KBM-7 (cell line): ENCODE data around the gene HSPA5.
"Not testable (repeated sequence)": the region's sequence is repeated elsewhere in the genome, so short reads cannot be mapped to it uniquely, and the experiment has no call there.

Source experiments
- DNase-seq: peaks from one replicate; pipeline ENCODE4 v3.0.0-alpha.2; 2015
- in situ Hi-C: fragments of 300-500 bp; cut with MboI; formaldehyde crosslinking; loops from 2 replicates; pipeline ENCODE4 v1.14.3; 2020; ENCODE audit warnings: low sequenced_read_pairs, low pct_unique_long_range_greater_than_20kb, mixed read lengths

HSPA5 gene

GRCh38 chr9:125254231-125254630, 13.1 kb upstream of the HSPA5 start:
- in situ Hi-C loops, result no loop called here
- DNase-seq, result no peak

DNA sequence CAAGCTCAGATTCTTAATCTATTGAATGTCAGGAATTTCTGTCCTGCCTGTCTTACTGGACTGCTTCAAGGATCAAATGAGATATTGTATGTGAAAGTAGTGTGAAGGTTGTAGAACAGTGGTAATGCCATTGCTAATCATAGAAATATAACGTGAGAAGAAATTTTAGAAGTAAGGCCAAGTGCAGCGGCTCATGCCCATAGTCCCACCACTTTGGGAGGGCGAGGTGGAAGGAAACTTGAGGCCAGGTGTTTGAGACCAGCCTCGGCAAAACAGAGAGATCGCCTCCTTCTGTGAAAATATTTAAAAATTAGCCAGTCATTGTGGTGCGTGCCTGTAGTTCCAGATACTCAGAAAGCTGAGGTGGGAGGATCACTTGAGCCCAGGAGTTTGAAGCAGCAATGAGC, 5.1 kb upstream of the HSPA5 start:
- in situ Hi-C loops, result no loop called here
- no peak for DNase-seq

GRCh38 chr9:125243792-125244260, 2.7 kb upstream of the HSPA5 start:
- DNase-seq, result no peak
- in situ Hi-C loops, result no loop called here

DNA sequence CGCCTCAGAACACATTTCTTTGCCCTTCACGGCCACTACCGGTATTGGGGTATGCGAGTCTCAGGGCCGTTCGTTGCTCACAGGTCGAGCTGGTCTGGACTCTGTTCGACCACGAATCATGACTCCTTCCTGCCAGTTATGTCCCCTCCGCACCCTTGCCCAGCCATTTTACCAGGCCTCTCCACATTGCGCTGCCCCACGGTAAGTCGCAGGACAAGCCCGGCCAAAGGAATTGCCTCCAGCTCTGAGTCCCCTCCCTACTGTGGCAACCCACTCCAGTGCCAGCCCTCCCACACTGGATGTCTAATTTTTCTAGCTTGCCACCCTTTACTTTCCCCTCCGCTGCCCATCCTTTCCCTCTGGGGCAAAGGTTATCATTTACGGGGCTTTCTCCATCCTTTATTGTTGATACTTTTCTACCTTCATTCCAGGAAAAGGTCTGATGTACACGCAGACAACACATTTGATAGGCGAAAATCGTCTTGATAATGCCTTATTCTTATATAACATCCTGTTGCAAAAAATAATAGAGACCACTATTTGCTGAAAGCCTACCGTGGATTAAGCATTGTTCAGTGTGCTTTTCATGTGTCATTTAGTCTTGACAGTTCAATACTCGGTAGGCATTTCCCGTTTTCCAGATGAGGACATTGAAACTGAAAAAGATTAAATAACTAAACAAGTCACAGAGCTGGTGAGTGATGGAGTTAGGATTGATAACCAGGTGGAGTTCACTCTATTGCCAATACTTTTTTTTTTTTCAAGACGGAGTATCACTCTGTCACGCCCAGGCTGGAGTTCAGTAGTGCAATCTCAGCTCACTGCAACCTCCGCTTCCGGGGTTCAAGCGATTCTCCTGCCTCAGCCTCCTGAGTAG, 958 bp upstream of the HSPA5 start:
- no peak for DNase-seq
- in situ Hi-C loops, result no loop called here

DNA sequence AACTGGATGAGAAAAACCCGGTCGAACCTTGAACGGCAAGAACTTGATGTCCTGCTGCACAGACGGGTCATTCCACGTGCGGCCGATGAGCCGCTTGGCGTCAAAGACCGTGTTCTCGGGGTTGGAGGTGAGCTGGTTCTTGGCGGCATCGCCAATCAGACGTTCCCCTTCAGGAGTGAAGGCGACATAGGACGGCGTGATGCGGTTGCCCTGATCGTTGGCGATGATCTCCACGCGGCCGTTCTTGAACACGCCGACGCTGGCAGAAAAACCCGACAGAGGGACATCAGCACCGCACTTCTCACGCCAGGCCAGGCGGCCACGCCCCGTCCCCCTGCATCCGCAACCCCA, 519 bp downstream of the HSPA5 start:
- DNase-seq, result no peak
- in situ Hi-C loops, result no loop called here

GRCh38 chr9:125239631-125240597, 1.2 kb downstream of the HSPA5 start:
- in situ Hi-C loops, result no loop called here
- no peak for DNase-seq

GRCh38 chr9:125238915-125239446, 2.2 kb downstream of the HSPA5 start:
- in situ Hi-C loops, result no loop called here
- no peak for DNase-seq

- in situ Hi-C loops, result no loop called here
- no peak for DNase-seq
These were observed 2.8 kb downstream of the HSPA5 start for GRCh38 chr9:125238127-125238914.

GRCh38 chr9:125236520-125237159, 4.5 kb downstream of the HSPA5 start:
- in situ Hi-C loops, DNase-seq: not testable (repeated sequence)

- in situ Hi-C loops, result no loop called here
- DNase-seq, result no peak
These were observed 5.2 kb downstream of the HSPA5 start for GRCh38 chr9:125235804-125236519.

DNA sequence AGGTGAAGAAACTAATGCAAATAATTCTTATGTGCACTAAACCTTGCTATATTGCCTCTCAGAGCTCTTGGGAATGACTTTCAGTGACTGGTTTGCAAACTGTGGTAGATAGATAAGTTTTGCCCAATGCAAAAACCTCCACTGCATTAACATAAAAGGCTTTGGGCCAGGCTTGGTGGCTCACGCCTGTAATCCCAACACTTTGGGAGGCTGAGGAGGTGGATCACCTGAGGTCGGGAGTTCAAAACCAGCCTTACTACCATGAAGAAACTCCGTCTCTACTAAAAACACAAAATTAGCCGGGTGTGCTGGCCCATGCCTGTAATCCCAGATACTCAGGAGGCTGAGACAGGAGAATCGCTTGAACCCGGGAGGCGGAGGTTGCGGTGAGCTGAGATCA, 7.0 kb downstream of the HSPA5 start:
- in situ Hi-C loops, DNase-seq: not testable (repeated sequence)

DNA sequence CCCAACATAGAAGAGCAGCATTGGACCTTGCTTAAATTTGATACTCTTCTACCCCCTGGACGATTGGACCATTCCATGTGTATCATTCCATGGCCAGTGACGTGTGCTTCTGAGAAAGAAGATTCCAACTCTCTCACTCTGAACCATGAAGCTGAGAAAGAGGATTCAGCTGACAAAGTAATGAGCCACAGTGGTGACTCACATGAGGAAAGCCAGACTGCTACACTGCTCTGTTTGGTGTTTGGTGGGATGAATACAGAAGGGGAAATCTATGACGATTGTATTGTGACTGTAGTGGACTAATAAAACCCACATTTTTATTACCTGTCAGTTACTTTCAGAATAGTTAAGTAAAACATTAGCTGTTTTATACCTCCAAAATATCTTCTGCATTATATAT, 7.5 kb downstream of the HSPA5 start:
- no peak for DNase-seq
- in situ Hi-C loops, result no loop called here

GRCh38 chr9:125227761-125228160, 13.4 kb downstream of the HSPA5 start:
- no peak for DNase-seq
- in situ Hi-C loops, result no loop called here

DNA sequence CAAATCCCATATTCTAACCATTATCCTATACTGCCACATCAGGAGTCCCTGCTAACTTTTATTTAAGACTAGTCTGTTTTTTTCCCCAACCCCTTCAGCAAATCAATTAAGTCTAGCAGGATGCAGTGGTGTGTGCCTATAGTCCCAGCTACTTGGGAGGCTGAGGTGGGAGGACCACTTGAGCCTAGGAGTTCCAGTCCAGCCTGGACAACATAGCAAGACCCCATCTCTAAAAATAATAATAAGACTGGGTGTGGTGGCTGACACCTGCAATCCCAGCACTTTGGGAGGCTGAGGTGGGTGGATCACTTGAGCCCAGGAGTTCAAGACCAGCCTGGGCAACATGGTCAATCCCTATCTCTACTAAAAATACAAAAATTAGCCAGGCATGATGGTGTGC, 16.3 kb downstream of the HSPA5 start:
- DNase-seq, in situ Hi-C loops: not testable (repeated sequence)

GRCh38 chr9:125218621-125219020, 22.5 kb downstream of the HSPA5 start:
- in situ Hi-C loops, result no loop called here
- DNase-seq, result no peak

DNA sequence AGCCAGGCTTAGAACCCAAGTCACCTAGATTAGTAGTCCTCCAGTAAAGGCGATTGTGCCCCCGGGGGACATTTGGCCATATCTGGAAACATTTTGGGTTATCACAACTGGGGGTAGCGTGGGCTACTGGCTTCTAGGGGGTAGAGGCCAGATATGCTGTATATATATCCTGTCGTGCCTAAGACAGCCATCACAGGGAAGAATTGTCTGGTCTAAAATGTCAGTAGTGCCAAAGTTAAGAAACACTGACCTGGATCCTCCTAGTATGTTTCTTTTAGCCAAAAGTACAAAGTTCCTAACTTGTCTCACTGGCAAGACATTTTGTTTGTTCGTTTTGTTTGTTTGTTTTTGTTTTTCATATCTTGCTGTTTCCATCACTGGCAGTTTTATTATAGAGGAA, 27.0 kb downstream of the HSPA5 start:
- in situ Hi-C loops, result no loop called here
- no peak for DNase-seq

DNA sequence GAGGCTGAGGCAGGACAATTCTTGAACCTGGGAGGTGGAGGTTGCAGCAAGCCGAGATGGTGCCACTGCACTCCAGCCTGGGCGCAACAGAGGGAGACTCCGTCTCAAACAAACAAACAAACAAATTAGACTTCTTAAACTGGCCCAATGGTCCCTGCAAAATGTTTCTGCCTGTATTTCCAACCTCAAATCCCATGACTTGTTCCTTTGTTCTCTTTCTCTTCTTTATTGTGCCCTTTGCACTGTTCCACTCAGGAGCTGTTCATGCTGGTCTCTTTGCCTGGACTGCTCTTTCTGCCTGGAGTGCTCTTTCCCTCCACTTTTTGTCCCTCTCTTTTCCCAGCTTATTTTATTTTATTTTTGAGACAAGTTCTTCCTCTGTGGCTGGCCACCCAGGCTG, 36.7 kb downstream of the HSPA5 start:
- in situ Hi-C loops, result no loop called here
- DNase-seq, result no peak
